HG03342 (cell line): ENCODE measurements around the gene PADI3.

Experiments
- ATAC-seq: cut with Tn5 transposase; IDR thresholded peaks from one replicate; pipeline ENCODE4 v1.9.1; 2021; ENCODE audit warnings: mild to moderate bottlenecking, moderate library complexity; ENCODE audit not compliant: unreplicated experiment

Gene PADI3

GRCh38 chr1:17248781-17249180, at the start of gene PADI3:
Gene PADI3 (plus strand): TSS chr1:17249098. CDS start chr1:17249138, 40 bp downstream.
- no peak for ATAC-seq

- no peak for ATAC-seq
Measured at GRCh38 chr1:17199267-17200044, 49.4 kb upstream of the PADI3 start.

- ATAC-seq, result no peak
Measured at GRCh38 chr1:17200246-17200645, 48.7 kb upstream of the PADI3 start.

GRCh38 chr1:17200756-17201155, 48.1 kb upstream of the PADI3 start:
- ATAC-seq, result no peak

GRCh38 chr1:17201201-17202021, 47.5 kb upstream of the PADI3 start:
- no peak for ATAC-seq

GRCh38 chr1:17204546-17205440, 44.1 kb upstream of the PADI3 start, which contains the start of gene PADI1:
Gene PADI1 (plus strand): TSS chr1:17205128. CDS start chr1:17205218, 90 bp downstream.
- ATAC-seq, result no peak

- ATAC-seq, result no peak
Measured at GRCh38 chr1:17205652-17206051, 43.2 kb upstream of the PADI3 start.

GRCh38 chr1:17206196-17206595, 42.7 kb upstream of the PADI3 start:
- no peak for ATAC-seq

GRCh38 chr1:17207046-17207445, 41.9 kb upstream of the PADI3 start:
- no peak for ATAC-seq

GRCh38 chr1:17207540-17207939, 41.4 kb upstream of the PADI3 start:
- ATAC-seq, result no peak

- ATAC-seq, result peak; percentile 68
Measured at GRCh38 chr1:17207966-17208418, 40.9 kb upstream of the PADI3 start.

GRCh38 chr1:17208546-17208945, 40.4 kb upstream of the PADI3 start:
- no peak for ATAC-seq

- ATAC-seq, result no peak
Measured at GRCh38 chr1:17209430-17209829, 39.5 kb upstream of the PADI3 start.

- ATAC-seq, result no peak
Measured at GRCh38 chr1:17210176-17210575, 38.7 kb upstream of the PADI3 start.

GRCh38 chr1:17211377-17211776, 37.5 kb upstream of the PADI3 start:
- ATAC-seq, result no peak

GRCh38 chr1:17212009-17212408, 36.9 kb upstream of the PADI3 start:
- ATAC-seq, result no peak

- no peak for ATAC-seq
Measured at GRCh38 chr1:17212487-17213121, 36.3 kb upstream of the PADI3 start.

- ATAC-seq, result no peak
Measured at GRCh38 chr1:17213148-17213781, 35.6 kb upstream of the PADI3 start.

GRCh38 chr1:17213782-17214148, 35.1 kb upstream of the PADI3 start:
- no peak for ATAC-seq
